Neural cell (in vitro differentiated cells): ENCODE data around the gene PALB2. TPM values are rescaled to one million over a fixed set of nuclear protein-coding genes. Genes with fewer than 3 reads are reported as not detected.

Experiments
- H2AFZ ChIP-seq: fragments of 200-600, 300-800 bp; sonication (generic), shearing (Covaris generic); 2 replicates; pipeline ENCODE4 v1.6.0; 2014; ENCODE audit warnings: low read depth, mild to moderate bottlenecking, antibody characterized with exemption, low read length, moderate library complexity
- H3F3A ChIP-seq: fragments of 200-600 bp; shearing (Covaris generic); 2 replicates; pipeline ENCODE4 v1.6.1; 2016; ENCODE audit warnings: mild to moderate bottlenecking, moderate library complexity, mixed read lengths, antibody characterized with exemption, low read length; ENCODE audit not compliant: insufficient read depth, poor library complexity, severe bottlenecking
- H3K27ac ChIP-seq: fragments of 200-600, 300-800 bp; sonication (generic), shearing (Covaris generic); 2 replicates; pipeline ENCODE4 v1.5.1; 2014; ENCODE audit warnings: mild to moderate bottlenecking, low read length, moderate library complexity
- H3K27me3 ChIP-seq: fragments of 300-800, 200-600 bp; sonication (generic), shearing (Covaris generic); 2 replicates; pipeline ENCODE4 v1.6.0; 2014; ENCODE audit warnings: mild to moderate bottlenecking, low read depth, low read length, moderate library complexity; ENCODE audit not compliant: insufficient read depth
- H3K36me3 ChIP-seq: fragments of 300-800, 200-600 bp; sonication (generic), shearing (Covaris generic); 2 replicates; pipeline ENCODE4 v1.5.1; 2014; ENCODE audit warnings: mild to moderate bottlenecking, antibody characterized with exemption, low read length, moderate library complexity; ENCODE audit not compliant: insufficient read depth
- H3K4me2 ChIP-seq: fragments of 300-800, 200-600 bp; sonication (generic), shearing (Covaris generic); 2 replicates; pipeline ENCODE4 v1.6.0; 2014; ENCODE audit warnings: mild to moderate bottlenecking, low read length
- H3K4me3 ChIP-seq: fragments of 300-800, 200-600 bp; sonication (generic), shearing (Covaris generic); 2 replicates; pipeline ENCODE4 v1.5.1; 2014; ENCODE audit warnings: mild to moderate bottlenecking, low read length, moderate library complexity
- H3K79me2 ChIP-seq: fragments of 200-600 bp; shearing (Covaris generic); replicated peaks from 2 replicates; pipeline ENCODE4 v1.6.0; 2014; ENCODE audit warnings: mild to moderate bottlenecking, low read length, moderate library complexity; ENCODE audit not compliant: insufficient read depth
- H3K9ac ChIP-seq: fragments of 300-800, 200-600 bp; sonication (generic), shearing (Covaris generic); 2 replicates; pipeline ENCODE4 v1.6.1; 2016; ENCODE audit warnings: mild to moderate bottlenecking, low read length, mixed read lengths
- H3K9me2 ChIP-seq: fragments of 200-600 bp; shearing (Covaris generic); 2 replicates; pipeline ENCODE4 v1.6.1; 2016; ENCODE audit warnings: mild to moderate bottlenecking, low read length, mixed read lengths; ENCODE audit not compliant: insufficient read depth
- H3K9me3 ChIP-seq: fragments of 200-600, 300-800 bp; sonication (generic), shearing (Covaris generic); 2 replicates; pipeline ENCODE4 v1.6.1; 2016; ENCODE audit warnings: mild to moderate bottlenecking, mixed run types, low read length, moderate library complexity, mixed read lengths
- H4K20me1 ChIP-seq: fragments of 200-600 bp; shearing (Covaris generic); 2 replicates; pipeline ENCODE4 v1.6.1; 2016; ENCODE audit warnings: mild to moderate bottlenecking, mixed run types; ENCODE audit not compliant: insufficient read depth
- EP300 ChIP-seq: fragments of 450-650 bp; conservative IDR thresholded peaks from 2 replicates; pipeline ENCODE4 v1.6.1; 2014; ENCODE audit warnings: antibody characterized with exemption, mild to moderate bottlenecking, moderate library complexity; ENCODE audit not compliant: poor library complexity, severe bottlenecking
- EZH2 ChIP-seq: fragments of 200-600, 300-800 bp; shearing (Covaris generic), sonication (generic); IDR thresholded peaks from 2 replicates; pipeline ENCODE4 v1.6.1; 2014; ENCODE audit warnings: antibody characterized with exemption, low read length, borderline replicate concordance, mild to moderate bottlenecking; ENCODE audit not compliant: insufficient read depth, poor library complexity, severe bottlenecking
- MXI1 ChIP-seq: fragments of 450-650 bp; conservative IDR thresholded peaks from 2 replicates; pipeline ENCODE4 v1.6.1; 2014; ENCODE audit warnings: antibody characterized with exemption, mild to moderate bottlenecking; ENCODE audit not compliant: poor library complexity, severe bottlenecking
- POLR2AphosphoS5 ChIP-seq: IDR thresholded peaks from 2 replicates; pipeline ENCODE4 v1.6.1; 2012
- RAD21 ChIP-seq: fragments of 450-650 bp; conservative IDR thresholded peaks from 2 replicates; pipeline ENCODE4 v1.6.1; 2014; ENCODE audit warnings: antibody characterized with exemption, mild to moderate bottlenecking, moderate library complexity
- SMC3 ChIP-seq: fragments of 450-650 bp; conservative IDR thresholded peaks from 2 replicates; pipeline ENCODE4 v1.6.1; 2014; ENCODE audit warnings: antibody characterized with exemption, mild to moderate bottlenecking, moderate library complexity; ENCODE audit not compliant: poor library complexity
- TAF1 ChIP-seq: IDR thresholded peaks from 2 replicates; pipeline ENCODE4 v1.6.1; 2012; ENCODE audit warnings: low read depth
- polyA plus RNA-seq: library from polyadenylated mRNA; depleted of rRNA; stranded (reverse); fragments of >200 nt; gene quantifications from 2 replicates; pipeline ENCODE4 v1.2.3, GENCODE V29; 2014
- TF ChIP-seq, protein P1 (sequence below): fragments of 450-650 bp; IDR thresholded peaks from 2 replicates; pipeline ENCODE4 v1.5.1; 2014; ENCODE audit warnings: antibody characterized with exemption, mild to moderate bottlenecking, moderate library complexity; ENCODE audit not compliant: poor library complexity, severe bottlenecking
- TF ChIP-seq, protein P2 (sequence below): IDR thresholded peaks from 2 replicates; pipeline ENCODE4 v1.6.1; 2012; ENCODE audit warnings: borderline replicate concordance

PALB2 gene
- polyA plus RNA-seq, 1 donor from 2014 or later = 6.5 TPM

DNA sequence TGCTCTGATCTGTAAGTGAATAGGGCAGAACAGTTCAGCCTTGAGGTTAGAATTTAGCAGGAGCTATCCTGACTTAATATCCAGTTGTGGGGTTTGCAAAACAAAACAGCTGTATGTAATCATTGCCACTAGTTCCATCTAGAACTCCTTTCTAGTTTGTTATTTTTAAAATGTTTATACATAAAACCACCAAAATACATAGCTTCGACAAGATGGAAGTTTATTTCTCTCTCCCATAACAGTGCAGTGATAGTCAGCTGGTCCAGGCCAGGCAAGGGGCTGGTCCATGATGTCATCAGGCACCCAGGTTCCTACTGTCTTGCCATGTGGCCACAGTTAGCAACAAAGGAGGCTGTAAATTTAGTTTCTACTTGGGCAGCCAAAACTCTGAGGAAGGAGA is 27.1 kb upstream of the PALB2 start:
- Histone ChIP-seq H3K4me2 (no peak overlapping the region), H2AFZ (no peak overlapping the region), H4K20me1 (no peaks in the 10 kb centered on the region), H3K9me2 (no peaks in the 10 kb centered on the region), H3K36me3 (peaks cover 4% of the 10 kb centered on the region), H3K27me3 (no peaks in the 10 kb centered on the region), H3K9me3 (no peaks in the 10 kb centered on the region), H3K9ac (no peak overlapping the region), H3K4me3 (no peak overlapping the region), H3F3A (no peaks in the 10 kb centered on the region), H3K79me2 (no peaks in the 10 kb centered on the region), H3K27ac (no peak overlapping the region)
- no peak for TF ChIP-seq POLR2AphosphoS5
- no peak for TF ChIP-seq MXI1
- TF ChIP-seq, protein P1, sequence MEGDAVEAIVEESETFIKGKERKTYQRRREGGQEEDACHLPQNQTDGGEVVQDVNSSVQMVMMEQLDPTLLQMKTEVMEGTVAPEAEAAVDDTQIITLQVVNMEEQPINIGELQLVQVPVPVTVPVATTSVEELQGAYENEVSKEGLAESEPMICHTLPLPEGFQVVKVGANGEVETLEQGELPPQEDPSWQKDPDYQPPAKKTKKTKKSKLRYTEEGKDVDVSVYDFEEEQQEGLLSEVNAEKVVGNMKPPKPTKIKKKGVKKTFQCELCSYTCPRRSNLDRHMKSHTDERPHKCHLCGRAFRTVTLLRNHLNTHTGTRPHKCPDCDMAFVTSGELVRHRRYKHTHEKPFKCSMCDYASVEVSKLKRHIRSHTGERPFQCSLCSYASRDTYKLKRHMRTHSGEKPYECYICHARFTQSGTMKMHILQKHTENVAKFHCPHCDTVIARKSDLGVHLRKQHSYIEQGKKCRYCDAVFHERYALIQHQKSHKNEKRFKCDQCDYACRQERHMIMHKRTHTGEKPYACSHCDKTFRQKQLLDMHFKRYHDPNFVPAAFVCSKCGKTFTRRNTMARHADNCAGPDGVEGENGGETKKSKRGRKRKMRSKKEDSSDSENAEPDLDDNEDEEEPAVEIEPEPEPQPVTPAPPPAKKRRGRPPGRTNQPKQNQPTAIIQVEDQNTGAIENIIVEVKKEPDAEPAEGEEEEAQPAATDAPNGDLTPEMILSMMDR = no peak
- no peak for TF ChIP-seq EZH2
- TF ChIP-seq TAF1 = no peak
- TF ChIP-seq, protein P2, sequence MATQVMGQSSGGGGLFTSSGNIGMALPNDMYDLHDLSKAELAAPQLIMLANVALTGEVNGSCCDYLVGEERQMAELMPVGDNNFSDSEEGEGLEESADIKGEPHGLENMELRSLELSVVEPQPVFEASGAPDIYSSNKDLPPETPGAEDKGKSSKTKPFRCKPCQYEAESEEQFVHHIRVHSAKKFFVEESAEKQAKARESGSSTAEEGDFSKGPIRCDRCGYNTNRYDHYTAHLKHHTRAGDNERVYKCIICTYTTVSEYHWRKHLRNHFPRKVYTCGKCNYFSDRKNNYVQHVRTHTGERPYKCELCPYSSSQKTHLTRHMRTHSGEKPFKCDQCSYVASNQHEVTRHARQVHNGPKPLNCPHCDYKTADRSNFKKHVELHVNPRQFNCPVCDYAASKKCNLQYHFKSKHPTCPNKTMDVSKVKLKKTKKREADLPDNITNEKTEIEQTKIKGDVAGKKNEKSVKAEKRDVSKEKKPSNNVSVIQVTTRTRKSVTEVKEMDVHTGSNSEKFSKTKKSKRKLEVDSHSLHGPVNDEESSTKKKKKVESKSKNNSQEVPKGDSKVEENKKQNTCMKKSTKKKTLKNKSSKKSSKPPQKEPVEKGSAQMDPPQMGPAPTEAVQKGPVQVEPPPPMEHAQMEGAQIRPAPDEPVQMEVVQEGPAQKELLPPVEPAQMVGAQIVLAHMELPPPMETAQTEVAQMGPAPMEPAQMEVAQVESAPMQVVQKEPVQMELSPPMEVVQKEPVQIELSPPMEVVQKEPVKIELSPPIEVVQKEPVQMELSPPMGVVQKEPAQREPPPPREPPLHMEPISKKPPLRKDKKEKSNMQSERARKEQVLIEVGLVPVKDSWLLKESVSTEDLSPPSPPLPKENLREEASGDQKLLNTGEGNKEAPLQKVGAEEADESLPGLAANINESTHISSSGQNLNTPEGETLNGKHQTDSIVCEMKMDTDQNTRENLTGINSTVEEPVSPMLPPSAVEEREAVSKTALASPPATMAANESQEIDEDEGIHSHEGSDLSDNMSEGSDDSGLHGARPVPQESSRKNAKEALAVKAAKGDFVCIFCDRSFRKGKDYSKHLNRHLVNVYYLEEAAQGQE = no peak
- no peak for TF ChIP-seq RAD21
- TF ChIP-seq EP300 = no peak
- no peak for TF ChIP-seq SMC3

DNA sequence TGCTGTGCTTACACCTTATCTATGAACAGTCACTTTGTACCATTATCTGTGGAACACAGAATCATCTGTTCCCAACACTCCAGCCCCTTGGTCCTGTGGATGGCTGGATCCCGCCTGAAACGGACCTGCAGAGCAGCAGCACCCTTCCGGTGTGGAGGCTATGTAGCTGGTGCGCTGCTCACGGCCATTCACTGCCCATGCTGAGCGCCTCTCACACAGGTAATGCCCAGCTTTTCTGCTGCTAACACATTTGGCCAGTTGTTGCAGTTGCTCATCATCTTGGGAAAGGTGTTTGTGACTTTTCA is 26.2 kb upstream of the PALB2 start:
- Histone ChIP-seq H3K9ac (no peak overlapping the region), H3F3A (no peaks in the 10 kb centered on the region), H3K4me3 (no peak overlapping the region), H3K4me2 (no peak overlapping the region), H3K79me2 (no peaks in the 10 kb centered on the region), H2AFZ (no peak overlapping the region), H3K27ac (no peak overlapping the region), H3K9me3 (no peaks in the 10 kb centered on the region), H3K9me2 (no peaks in the 10 kb centered on the region), H3K27me3 (no peaks in the 10 kb centered on the region), H4K20me1 (no peaks in the 10 kb centered on the region), H3K36me3 (peaks cover 11% of the 10 kb centered on the region)
- no peak for TF ChIP-seq SMC3
- TF ChIP-seq TAF1 = no peak
- no peak for TF ChIP-seq MXI1
- TF ChIP-seq POLR2AphosphoS5 = no peak
- no peak for TF ChIP-seq RAD21
- no peak for TF ChIP-seq EP300
- TF ChIP-seq, protein P1 = no peak
- no peak for TF ChIP-seq EZH2
- TF ChIP-seq, protein P2 = no peak
